GM12892 (cell line): Measurements from ENCODE around the gene TOGARAM1.

Experiments
- POLR2A ChIP-seq: IDR thresholded peaks from 2 replicates; pipeline ENCODE4 v1.6.1; 2011; ENCODE audit warnings: low read depth, low read length, control low read depth
- TAF1 ChIP-seq: IDR thresholded peaks from 2 replicates; pipeline ENCODE4 v1.6.1; 2011; ENCODE audit warnings: low read depth, mild to moderate bottlenecking, control low read depth, low read length, borderline replicate concordance

- TF ChIP-seq POLR2A (no peak), TAF1 (no peak)
These were observed 106.4 kb downstream of the TOGARAM1 start for GRCh38 chr14:45068396-45068795.
